H9 (cell line): Measurements from ENCODE around the gene GAK. TPM values are rescaled to one million over a fixed set of nuclear protein-coding genes. Genes with fewer than 3 reads are reported as not detected.
A peak's percentile ranks its signal among the peaks of the same experiment; 100 is the strongest.

Experiments used
- DNase-seq: peaks from one replicate; pipeline ENCODE4 v3.0.0-alpha.2; 2017
- H2AFZ ChIP-seq: one replicate; pipeline ENCODE4 v1.6.1; 2013; ENCODE audit warnings: mild to moderate bottlenecking, low read length, control low read depth, moderate library complexity
- H2AK5ac ChIP-seq: 2 replicates; pipeline ENCODE4 v1.6.1; 2013; ENCODE audit warnings: low read length, control low read depth, mixed read lengths; ENCODE audit not compliant: insufficient read length
- H2BK120ac ChIP-seq: one replicate; pipeline ENCODE4 v1.6.1; 2013; ENCODE audit warnings: low read depth, mild to moderate bottlenecking, low read length, control low read depth, inconsistent platforms; ENCODE audit not compliant: poor library complexity, severe bottlenecking
- H2BK12ac ChIP-seq: 2 replicates; pipeline ENCODE4 v1.6.1; 2013; ENCODE audit warnings: low read length, control low read depth, mixed read lengths, low read depth; ENCODE audit not compliant: insufficient read length
- H2BK15ac ChIP-seq: 2 replicates; pipeline ENCODE4 v1.6.1; 2013; ENCODE audit warnings: low read depth, low read length, control low read depth
- H2BK20ac ChIP-seq: one replicate; pipeline ENCODE4 v1.6.1; 2013; ENCODE audit warnings: low read depth, mild to moderate bottlenecking, low read length, control low read depth, inconsistent platforms; ENCODE audit not compliant: poor library complexity, severe bottlenecking
- H2BK5ac ChIP-seq: 2 replicates; pipeline ENCODE4 v1.6.1; 2013; ENCODE audit warnings: low read length, control low read depth, mixed read lengths; ENCODE audit not compliant: insufficient read length
- H3K14ac ChIP-seq: 2 replicates; pipeline ENCODE4 v1.6.1; 2013; ENCODE audit warnings: low read length, control low read depth; ENCODE audit not compliant: insufficient read depth
- H3K18ac ChIP-seq: 2 replicates; pipeline ENCODE4 v1.6.1; 2013; ENCODE audit warnings: low read depth, mild to moderate bottlenecking, mixed read lengths, low read length, control low read depth; ENCODE audit not compliant: insufficient read length
- H3K23ac ChIP-seq: 2 replicates; pipeline ENCODE4 v1.6.1; 2013; ENCODE audit warnings: low read length, control low read depth, mixed read lengths, low read depth; ENCODE audit not compliant: insufficient read length
- H3K23me2 ChIP-seq: 2 replicates; pipeline ENCODE4 v1.6.1; 2013; ENCODE audit warnings: low read depth, mild to moderate bottlenecking, mixed read lengths, low read length, control low read depth; ENCODE audit not compliant: insufficient read length, poor library complexity, severe bottlenecking
- H3K27ac ChIP-seq: 2 replicates; pipeline ENCODE4 v1.5.1; 2013; ENCODE audit warnings: low read length, control low read depth, mixed read lengths, low read depth; ENCODE audit not compliant: insufficient read length
- H3K27me3 ChIP-seq: 2 replicates; pipeline ENCODE4 v1.6.1; 2013; ENCODE audit warnings: low read length, control low read depth, inconsistent platforms; ENCODE audit not compliant: insufficient read depth
- H3K4ac ChIP-seq: 2 replicates; pipeline ENCODE4 v1.6.1; 2013; ENCODE audit warnings: low read depth, mild to moderate bottlenecking, control low read depth, inconsistent platforms, low read length, moderate library complexity
- H3K4me1 ChIP-seq: 2 replicates; pipeline ENCODE4 v1.6.1; 2013; ENCODE audit warnings: low read length, control low read depth, inconsistent platforms; ENCODE audit not compliant: insufficient read depth
- H3K4me2 ChIP-seq: 2 replicates; pipeline ENCODE4 v1.6.1; 2013; ENCODE audit warnings: low read length, control low read depth, mixed read lengths; ENCODE audit not compliant: insufficient read length, insufficient read depth
- H3K56ac ChIP-seq: 2 replicates; pipeline ENCODE4 v1.6.1; 2013; ENCODE audit warnings: low read depth, mild to moderate bottlenecking, mixed read lengths, low read length, control low read depth; ENCODE audit not compliant: insufficient read length
- H3K79me1 ChIP-seq: 2 replicates; pipeline ENCODE4 v1.6.1; 2013; ENCODE audit warnings: low read depth, mild to moderate bottlenecking, moderate library complexity, low read length, control low read depth, inconsistent platforms; ENCODE audit not compliant: insufficient read depth, poor library complexity, severe bottlenecking
- H3K79me2 ChIP-seq: 2 replicates; pipeline ENCODE4 v1.6.1; 2013; ENCODE audit warnings: low read length, control low read depth, inconsistent platforms; ENCODE audit not compliant: insufficient read depth
- H3K9ac ChIP-seq: 2 replicates; pipeline ENCODE4 v1.6.1; 2013; ENCODE audit warnings: low read length, control low read depth, mixed read lengths; ENCODE audit not compliant: insufficient read length; ENCODE audit errors: extremely low read depth
- H3K9me3 ChIP-seq: one replicate; pipeline ENCODE4 v1.6.1; 2013; ENCODE audit warnings: low read depth, low read length, inconsistent platforms; ENCODE audit not compliant: control insufficient read depth
- H3T11ph ChIP-seq: one replicate; pipeline ENCODE4 v1.6.1; 2013; ENCODE audit warnings: mild to moderate bottlenecking, low read length, control low read depth, inconsistent platforms
- H4K20me1 ChIP-seq: one replicate; pipeline ENCODE4 v1.6.1; 2013; ENCODE audit not compliant: control insufficient read depth, insufficient read length, insufficient read depth
- H4K5ac ChIP-seq: 2 replicates; pipeline ENCODE4 v1.6.1; 2013; ENCODE audit warnings: low read depth, mild to moderate bottlenecking, mixed read lengths, low read length, control low read depth; ENCODE audit not compliant: insufficient read length
- H4K8ac ChIP-seq: replicated peaks from 2 replicates; pipeline ENCODE4 v1.6.1; 2013; ENCODE audit warnings: low read length, control low read depth, mixed read lengths, low read depth; ENCODE audit not compliant: insufficient read length
- H4K91ac ChIP-seq: 2 replicates; pipeline ENCODE4 v1.6.1; 2013; ENCODE audit warnings: low read depth, mild to moderate bottlenecking, moderate library complexity, mixed read lengths, low read length, control low read depth; ENCODE audit not compliant: insufficient read length
- H3K27ac Mint-ChIP-seq, 3 experiments: 2 replicates in 2 of 3; 3 replicates in 1 of 3; pipeline ENCODE4 v1.8.0; 2020 to 2021; ENCODE audit warnings: mixed read lengths in 3 of 3, mild to moderate bottlenecking in 1 of 3, moderate library complexity in 1 of 3
- H3K27me3 Mint-ChIP-seq: 2 replicates; pipeline ENCODE4 v1.8.0; 2021; ENCODE audit warnings: low read depth, mild to moderate bottlenecking, moderate library complexity, mixed read lengths
- H3K36me3 Mint-ChIP-seq, 3 experiments: 2 replicates in 2 of 3; 3 replicates in 1 of 3; pipeline ENCODE4 v1.8.0; 2020 to 2021; ENCODE audit warnings: low read depth in 3 of 3, mixed read lengths in 3 of 3; ENCODE audit not compliant: insufficient read depth in 1 of 3
- H3K4me1 Mint-ChIP-seq, 2 experiments: 2 replicates each; pipeline ENCODE4 v1.8.0; 2020; ENCODE audit warnings: mixed read lengths in 2 of 2
- H3K4me3 Mint-ChIP-seq, 2 experiments: 2 replicates in 1 of 2; 3 replicates in 1 of 2; pipeline ENCODE4 v1.8.0; 2020 to 2021; ENCODE audit warnings: mild to moderate bottlenecking in 2 of 2, mixed read lengths in 2 of 2, moderate library complexity in 1 of 2
- H3K9me3 Mint-ChIP-seq, 2 experiments: 2 replicates in 1 of 2; 3 replicates in 1 of 2; pipeline ENCODE4 v1.8.0; 2020; ENCODE audit warnings: mild to moderate bottlenecking in 2 of 2, mixed read lengths in 2 of 2, moderate library complexity in 1 of 2
- CTCF ChIP-seq: fragments of 200-600 bp; sonication (generic); conservative IDR thresholded peaks from 3 replicates; pipeline ENCODE4 v1.8.0; 2021; ENCODE audit warnings: antibody characterized with exemption, mild to moderate bottlenecking
- WGBS: extraction: QIAGEN DNeasy Blood & Tissue Kit; methylation state at CpG from one replicate; pipeline ENCODE4 v1.1.7; 2013; ENCODE audit warnings: missing lambda C conversion rate, low lambda C conversion rate, mixed read lengths; ENCODE audit not compliant: insufficient read length; ENCODE audit errors: extremely low coverage; 5-methylcytosine and 5-hydroxymethylcytosine counted together
- total RNA-seq: library from RNA; stranded (reverse); gene quantifications from 2 replicates; pipeline ENCODE4 v1.2.1, GENCODE V29; 2021

GAK gene
- total RNA-seq, 1 experiment from 2014 or later = 80.7 TPM

- no peak for DNase-seq
- no peak overlapping the region for H3K4me3 Mint-ChIP-seq
Observed at GRCh38 chr4:925171-925570, 6.9 kb downstream of the GAK start.

More at GRCh38 chr4:925171-925570, 6.9 kb downstream of the GAK start:
- Histone ChIP-seq H3K27ac (no peak overlapping the region), H3K79me1 (peaks cover 19% of the 10 kb centered on the region), H2BK20ac (no peak overlapping the region), H3K9ac (no peak overlapping the region), H4K8ac (no peak overlapping the region), H2BK12ac (no peak overlapping the region), H4K91ac (no peak overlapping the region), H3T11ph (no peak overlapping the region), H3K23me2 (no peaks in the 10 kb centered on the region), H2BK5ac (no peak overlapping the region), H3K14ac (no peak overlapping the region), H2BK15ac (no peak overlapping the region), H3K23ac (no peak overlapping the region), H2AK5ac (no peak overlapping the region), H3K4me1 (no peaks in the 10 kb centered on the region), H3K56ac (no peak overlapping the region), H3K4ac (no peak overlapping the region), H4K20me1 (no peaks in the 10 kb centered on the region), H3K4me2 (no peak overlapping the region), H3K18ac (no peak overlapping the region), H3K79me2 (peaks cover 16% of the 10 kb centered on the region; the same call in 1 of the 2 replicates), H3K9me3 (no peaks in the 10 kb centered on the region), H2AFZ (no peak overlapping the region), H4K5ac (no peak overlapping the region), H3K27me3 (no peaks in the 10 kb centered on the region), H2BK120ac (no peak overlapping the region)
- H3K36me3 Mint-ChIP-seq = peaks cover 0 to 3% (median 0%) of the 10 kb centered on the region in 3 experiments; a peak in 3 of 7 replicates
- no peak for TF ChIP-seq CTCF
- 100% methylated on average over 1 of the region's 9 CpGs for WGBS
- no peaks in the 10 kb centered on the region for H3K27me3 Mint-ChIP-seq
- peak overlapping the region in 1 of 3 experiments; percentile 22; a peak in 1 of 7 replicates for H3K27ac Mint-ChIP-seq
- H3K9me3 Mint-ChIP-seq = no peaks in the 10 kb centered on the region
- H3K4me1 Mint-ChIP-seq = peaks cover 15 to 16% of the 10 kb centered on the region in 2 experiments
